ENCODE data around the gene ZDHHC13. TPM values are rescaled to one million over a fixed set of nuclear protein-coding genes. Genes with fewer than 3 reads are reported as not detected.

ZDHHC13 gene
- total RNA-seq, 1 donor from 2014 or later: 5.6 TPM

DNA sequence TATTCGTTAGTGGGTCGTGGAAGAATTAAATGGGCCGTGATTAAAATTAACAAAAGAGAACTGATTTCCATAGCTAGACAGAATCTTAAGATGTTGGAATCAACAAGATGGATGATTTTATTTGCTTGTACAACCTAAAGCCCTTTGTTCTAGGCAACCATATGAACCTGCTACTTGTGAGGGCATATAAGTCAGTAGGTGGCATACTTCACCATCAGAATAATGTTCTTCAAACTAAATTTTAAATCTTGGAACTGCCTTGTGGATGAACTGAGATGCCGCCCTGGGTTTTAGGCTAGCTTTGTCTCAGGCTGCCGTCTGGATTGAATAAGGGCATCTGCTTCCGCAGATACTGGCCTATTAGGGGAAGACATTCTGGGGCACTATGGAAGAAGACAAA, 43.9 kb downstream of the ZDHHC13 start:
- intact Hi-C loops (cut with DNase I): loop anchor here (5.0 kb wide), 1 partner anchor 391 kb away; no protein-coding TSS in a partner anchor
- no peak for DNase-seq
- no peak for ATAC-seq (ENCODE audit: poor library complexity)

- no peak for DNase-seq
- ATAC-seq (ENCODE audit: poor library complexity): no peak
- intact Hi-C loops (cut with DNase I): loop anchor here (5.0 kb wide), 1 partner anchor 391 kb away; no protein-coding TSS in a partner anchor
Measured at GRCh38 chr11:19161651-19162050, 44.7 kb downstream of the ZDHHC13 start.

DNA sequence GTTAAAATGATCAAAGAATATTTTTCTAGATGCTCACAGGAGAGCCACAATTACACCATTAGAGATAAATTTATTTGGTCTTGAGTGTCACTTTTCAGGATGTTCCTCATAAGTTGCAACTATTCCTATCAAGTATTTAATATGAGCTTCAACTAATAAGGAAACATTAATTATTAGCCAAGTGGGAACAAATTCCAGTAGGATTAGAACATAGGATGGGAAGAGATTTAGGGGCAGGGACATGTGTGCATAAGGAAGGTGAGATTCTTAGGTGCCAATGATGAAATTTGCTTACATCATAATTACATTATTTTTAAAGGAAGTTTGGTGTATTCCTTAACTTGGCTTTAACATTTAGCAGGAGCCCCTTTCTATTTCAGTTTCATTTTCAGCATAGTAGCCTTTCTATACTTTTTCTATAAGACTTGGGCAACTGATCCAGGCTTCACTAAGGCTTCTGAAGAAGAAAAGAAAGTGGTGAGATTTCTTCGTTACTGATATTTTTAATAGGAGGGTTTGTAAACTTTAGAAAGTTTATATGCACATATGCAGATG, 46.1 kb downstream of the ZDHHC13 start:
- intact Hi-C loops (cut with DNase I): loop anchor here (5.0 kb wide), 1 partner anchor 389 kb away; no protein-coding TSS in a partner anchor

DNA sequence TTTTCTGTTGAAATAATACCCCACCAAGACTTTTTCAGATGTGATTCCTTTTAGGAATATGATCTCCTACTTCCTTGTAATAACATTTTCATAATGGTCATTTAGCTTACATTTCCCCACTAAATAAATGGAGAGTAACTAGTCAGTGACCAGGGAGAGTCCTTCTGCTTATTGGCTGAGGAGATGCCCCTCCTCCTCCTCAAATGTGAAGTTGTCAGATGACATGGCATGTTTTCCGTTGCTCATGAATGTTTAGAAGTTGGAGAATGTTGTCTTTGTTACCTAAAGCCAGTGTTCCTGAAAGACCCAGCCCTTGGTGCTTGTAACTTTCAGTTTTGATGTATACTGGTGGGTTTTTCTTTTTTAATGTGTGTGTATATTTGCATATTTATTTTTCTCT, 46.6 kb downstream of the ZDHHC13 start:
- intact Hi-C loops (cut with DNase I): loop anchor here (5.0 kb wide), 1 partner anchor 389 kb away; no protein-coding TSS in a partner anchor
- ATAC-seq (ENCODE audit: poor library complexity) (no peak), DNase-seq (no peak)

More for the DNA sequence above, 46.1 kb downstream of the ZDHHC13 start:
- DNase-seq: no peak
- ATAC-seq (ENCODE audit: poor library complexity): no peak

- ATAC-seq (ENCODE audit: poor library complexity) (no peak), DNase-seq (no peak)
- intact Hi-C loops (cut with DNase I): loop anchor here (5.0 kb wide), 1 partner anchor 388 kb away; no protein-coding TSS in a partner anchor
Measured at GRCh38 chr11:19164230-19164855, 47.4 kb downstream of the ZDHHC13 start.

DNA sequence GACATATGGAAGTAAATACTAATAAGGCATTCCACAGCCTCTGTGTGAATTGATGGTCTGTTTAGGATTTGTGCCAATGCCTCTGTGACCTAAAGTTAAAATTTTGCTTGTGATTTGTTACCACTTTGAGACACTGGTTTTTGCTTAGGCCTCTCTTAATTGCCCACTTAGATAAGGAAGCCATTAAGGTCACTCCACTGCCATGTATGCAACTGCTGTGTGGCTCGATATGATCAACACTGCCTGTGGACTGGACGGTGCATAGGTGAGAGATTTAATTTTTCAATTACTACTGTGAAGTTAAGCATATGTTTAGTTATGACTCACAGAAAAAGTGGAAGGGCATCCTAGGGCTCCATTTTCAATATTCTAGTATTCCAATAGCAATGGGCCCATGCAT, 47.9 kb downstream of the ZDHHC13 start:
- ATAC-seq (ENCODE audit: poor library complexity) (no peak), DNase-seq (no peak)
- intact Hi-C loops (cut with DNase I): loop anchor here (5.0 kb wide), 1 partner anchor 387 kb away; no protein-coding TSS in a partner anchor

DNA sequence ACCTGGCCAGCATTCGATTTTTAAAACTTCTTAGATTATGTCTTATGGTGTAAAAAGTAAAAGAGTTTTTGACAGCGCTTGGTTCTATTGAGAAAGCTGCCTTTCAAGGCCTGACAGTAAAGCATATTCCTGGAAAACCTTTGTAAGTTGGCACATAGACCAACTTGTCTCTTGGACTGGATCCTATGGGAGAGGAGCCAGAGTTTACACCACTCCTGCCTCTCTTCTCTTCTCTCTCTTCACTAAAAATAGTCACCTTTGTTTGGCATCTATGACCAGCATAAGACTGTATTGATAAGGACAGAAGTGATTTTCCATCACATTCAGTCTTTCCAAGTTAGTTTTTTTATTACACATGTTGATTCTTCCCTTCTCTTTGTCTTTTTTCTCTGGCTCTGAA, 51.1 kb downstream of the ZDHHC13 start:
- intact Hi-C loops (cut with DNase I): no loop called here
- peak; percentile 84 for ATAC-seq (ENCODE audit: poor library complexity)
- DNase-seq: no peak

DNA sequence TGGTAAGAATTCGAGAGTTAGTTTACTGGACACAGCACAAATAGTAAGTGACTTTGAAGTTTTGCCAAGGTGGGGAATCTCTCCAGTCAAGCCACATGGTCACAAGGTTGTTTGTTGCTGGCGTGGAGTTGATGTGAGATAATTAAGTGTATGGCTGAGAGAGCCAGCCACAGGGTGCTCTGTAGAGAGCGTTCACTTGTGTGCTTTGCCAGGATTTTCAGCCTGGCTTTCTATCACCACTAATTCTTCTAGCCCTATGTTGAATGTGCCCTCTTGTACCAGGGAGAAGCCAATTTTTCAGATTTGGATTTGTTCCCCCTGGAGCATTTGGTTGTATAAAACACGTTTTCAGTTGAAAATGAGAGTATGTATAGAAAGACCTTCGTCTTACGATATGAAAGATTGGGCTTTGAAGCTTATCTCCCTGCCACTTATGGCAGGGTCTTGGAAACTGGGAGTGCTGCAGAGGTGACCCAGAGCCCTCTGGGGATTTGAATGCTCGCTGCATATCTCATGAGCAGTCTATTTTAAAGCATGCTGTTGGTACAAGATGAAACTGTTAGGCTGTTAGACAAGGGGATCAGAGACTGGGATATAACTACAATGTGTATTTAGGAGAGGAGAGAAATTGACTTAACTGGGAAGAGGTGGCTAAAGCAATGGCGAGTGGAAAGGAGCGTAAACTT, 56.2 kb downstream of the ZDHHC13 start:
- intact Hi-C loops (cut with DNase I): no loop called here
- ATAC-seq (ENCODE audit: poor library complexity) (peak; percentile 86), DNase-seq (no peak)

GRCh38 chr11:19173964-19174638, 57.1 kb downstream of the ZDHHC13 start:
- DNase-seq: no peak
- intact Hi-C loops (cut with DNase I): no loop called here
- ATAC-seq (ENCODE audit: poor library complexity): no peak

DNA sequence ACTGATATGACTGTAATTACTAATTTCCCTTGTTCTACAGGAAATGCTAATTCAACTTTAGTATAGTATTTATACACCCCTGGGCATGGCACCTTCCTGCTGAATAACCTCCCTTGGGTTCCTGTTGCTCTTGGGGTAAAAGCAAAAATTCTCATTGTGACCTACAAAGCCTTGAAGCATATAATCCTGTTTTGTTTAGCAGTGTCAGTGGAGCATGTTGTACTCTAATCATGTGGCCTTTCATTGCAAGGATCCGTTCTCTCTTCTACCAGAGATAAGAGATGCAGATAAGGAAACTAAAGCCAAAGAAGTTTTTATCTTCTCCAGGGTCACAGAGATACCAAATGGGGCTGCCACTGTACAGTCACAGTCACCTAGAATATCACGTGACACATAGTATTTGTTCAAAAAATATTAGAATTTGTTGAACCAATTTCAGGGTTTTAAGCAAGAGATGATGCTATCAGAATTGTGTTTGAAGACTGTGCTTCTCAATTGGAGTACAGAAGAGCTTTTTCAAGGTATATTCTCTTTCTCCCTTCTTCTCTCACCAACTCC, 59.7 kb downstream of the ZDHHC13 start:
- ATAC-seq (ENCODE audit: poor library complexity): no peak
- intact Hi-C loops (cut with DNase I): no loop called here

GRCh38 chr11:19181531-19182261, 64.7 kb downstream of the ZDHHC13 start:
- peak; percentile 16 for ATAC-seq (ENCODE audit: poor library complexity)
- intact Hi-C loops (cut with DNase I): no loop called here
- no peak for DNase-seq

More for the DNA sequence above, 59.7 kb downstream of the ZDHHC13 start:
- no peak for DNase-seq

DNA sequence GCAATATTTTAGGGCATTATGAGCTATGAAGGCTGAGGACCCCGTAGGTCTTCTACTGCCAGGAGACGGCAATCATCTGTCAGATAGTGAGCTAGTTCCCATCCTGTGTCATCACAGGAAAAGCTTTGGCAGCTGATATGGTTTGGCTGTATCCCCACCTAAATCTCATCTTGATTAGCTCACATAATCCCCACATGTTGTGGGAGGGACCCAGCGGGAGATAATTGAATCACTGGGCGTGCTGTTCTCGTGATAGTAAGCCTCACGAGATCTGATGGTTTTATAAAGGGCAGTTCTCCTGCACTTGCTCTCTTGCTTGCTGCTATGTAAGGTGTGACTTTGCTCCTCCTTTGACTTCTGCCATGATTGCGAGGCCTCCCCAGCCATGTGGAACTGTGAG, 66.7 kb downstream of the ZDHHC13 start:
- ATAC-seq (ENCODE audit: poor library complexity): no peak
- DNase-seq: no peak
- intact Hi-C loops (cut with DNase I): no loop called here

DNA sequence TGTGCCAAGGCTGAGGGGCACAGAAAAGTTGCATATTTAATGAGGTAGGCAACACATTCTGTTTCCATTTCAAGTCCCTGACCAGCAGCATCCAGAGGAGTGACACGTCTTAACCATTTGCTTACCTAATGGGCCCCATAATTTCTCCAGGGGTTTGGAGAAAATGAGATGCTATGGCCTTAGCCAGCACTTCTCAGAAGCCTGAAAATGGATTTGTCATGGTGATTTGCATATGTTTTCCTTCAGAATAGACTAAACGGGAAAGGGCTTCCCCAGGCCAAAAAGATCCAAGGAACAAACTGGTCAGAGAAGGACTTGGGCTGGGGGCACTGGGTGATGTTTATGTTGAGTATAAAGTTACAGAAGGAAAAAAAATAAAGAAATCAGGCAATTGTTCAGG, 68.1 kb downstream of the ZDHHC13 start:
- DNase-seq (no peak), ATAC-seq (ENCODE audit: poor library complexity) (no peak)
- intact Hi-C loops (cut with DNase I): no loop called here

GRCh38 chr11:19185516-19186052, 68.6 kb downstream of the ZDHHC13 start:
- intact Hi-C loops (cut with DNase I): no loop called here
- DNase-seq: no peak
- ATAC-seq (ENCODE audit: poor library complexity): no peak

DNA sequence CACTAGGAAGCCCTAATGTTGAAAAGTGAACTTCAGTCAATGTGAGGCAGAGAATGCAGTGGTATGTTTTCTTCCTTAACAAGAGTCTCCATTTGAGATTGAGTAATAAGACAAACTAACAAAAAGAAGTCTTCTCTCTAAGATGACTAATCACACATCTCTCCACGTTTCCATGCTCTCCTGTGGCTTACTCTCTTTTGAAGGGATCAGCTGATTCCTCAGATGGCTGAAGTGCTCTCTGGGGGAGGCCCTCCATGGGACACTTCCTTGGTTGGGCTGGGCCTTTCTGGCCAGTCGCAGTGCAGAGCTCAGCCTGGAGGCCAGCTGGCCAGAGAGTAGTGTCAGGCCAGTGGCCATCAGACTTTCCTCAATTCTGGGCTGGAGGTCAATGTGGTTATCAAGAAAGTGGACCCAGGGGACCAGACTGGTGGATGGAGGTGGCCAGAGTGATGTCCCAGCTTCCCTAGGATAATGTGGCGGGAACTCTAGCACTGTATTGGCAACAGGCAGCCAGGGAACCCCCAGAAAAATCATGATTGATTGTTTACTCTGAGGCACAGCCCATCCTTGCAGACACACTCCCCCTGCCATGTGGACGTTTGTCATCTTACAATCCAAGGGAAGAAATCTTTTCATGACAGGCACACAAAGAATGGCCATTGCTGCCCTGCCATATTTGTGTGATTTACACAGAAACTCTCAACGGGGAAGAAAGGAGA, 70.3 kb downstream of the ZDHHC13 start:
- DNase-seq (no peak), ATAC-seq (ENCODE audit: poor library complexity) (no peak)
- intact Hi-C loops (cut with DNase I): no loop called here

- intact Hi-C loops (cut with DNase I): no loop called here
- no peak for ATAC-seq (ENCODE audit: poor library complexity)
- DNase-seq: no peak
Measured at GRCh38 chr11:19187833-19188258, 70.9 kb downstream of the ZDHHC13 start.

DNA sequence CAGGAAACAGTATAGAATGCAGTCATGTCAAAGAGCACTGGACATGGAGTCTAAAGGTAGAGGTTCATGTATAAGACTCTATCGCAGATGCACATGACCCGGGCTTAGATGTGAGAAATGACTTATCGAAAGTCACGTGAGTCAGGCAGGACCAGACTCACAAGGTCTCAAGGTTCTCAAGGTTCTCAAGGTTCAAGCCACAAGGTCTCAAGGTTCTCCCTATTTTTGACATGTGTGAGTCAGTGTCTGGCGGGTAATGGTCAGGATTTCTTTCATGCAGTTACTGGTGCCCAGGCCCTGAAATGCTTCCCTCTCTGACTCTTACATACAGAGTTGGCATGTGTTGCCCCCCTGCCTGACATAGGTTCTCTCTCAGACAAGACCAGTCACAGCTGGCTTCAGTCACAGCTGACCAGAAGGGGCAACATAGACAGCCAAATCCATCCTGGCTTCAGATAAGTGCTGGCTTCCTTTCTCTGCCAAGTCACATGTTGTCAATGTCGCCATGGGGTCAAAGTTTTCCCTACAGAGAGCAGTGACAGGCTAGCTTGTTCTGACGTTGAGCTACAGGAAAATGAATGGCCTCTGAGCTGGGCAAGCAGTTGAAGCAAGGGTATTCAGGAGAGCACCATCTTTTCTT, 74.7 kb downstream of the ZDHHC13 start:
- ATAC-seq (ENCODE audit: poor library complexity) (peak; percentile 78), DNase-seq (no peak)
- intact Hi-C loops (cut with DNase I): no loop called here

All from Right ventricle myocardium superior (tissue), 1 donor.